Prostate gland (tissue), 2 donors: Measurements from ENCODE around the gene CYTL1. TPM values are rescaled to one million over a fixed set of nuclear protein-coding genes. Genes with fewer than 3 reads are reported as not detected.
"Not testable (repeated sequence)": the region's sequence is repeated elsewhere in the genome, so short reads cannot be mapped to it uniquely, and the experiment has no call there.

ENCODE experiments used
- DNase-seq: peaks from one replicate; pipeline ENCODE4 v3.0.0-alpha.2; 2019; ENCODE audit warnings: low spot score
- H3K27ac ChIP-seq, 2 donors: fragments of 200-600 bp; sonication (generic); 2 replicates each; pipeline ENCODE4 v1.5.1; 2017 to 2019
- H3K27me3 ChIP-seq: fragments of 200-600 bp; sonication (generic); replicated peaks from 2 replicates; pipeline ENCODE4 v1.5.1; 2019; ENCODE audit not compliant: insufficient read depth
- H3K36me3 ChIP-seq, 2 donors: fragments of 200-600 bp; sonication (generic); 1 replicate in 1 of 2; 2 replicates in 1 of 2; pipeline versions ENCODE4 v1.5.1 to v1.8.1; 2017 to 2019
- H3K4me1 ChIP-seq: fragments of 200-600 bp; sonication (generic); replicated peaks from 2 replicates; pipeline ENCODE4 v1.5.1; 2019
- H3K4me3 ChIP-seq, 2 donors: fragments of 200-600 bp; sonication (generic); 2 replicates each; pipeline ENCODE4 v1.5.1; 2017 to 2019
- H3K9me3 ChIP-seq: fragments of 200-600 bp; sonication (generic); 2 replicates; pipeline ENCODE4 v1.5.1; 2017
- CTCF ChIP-seq, 4 experiments: fragments of 200-600 bp in 2 of 4; fragments of 450-650 bp in 2 of 4; sonication (generic) in 2 of 4; IDR thresholded peaks; 1 replicate in 3 of 4; 2 replicates in 1 of 4; pipeline ENCODE4 v1.5.1; 2016 to 2019; ENCODE audit warnings: antibody characterized with exemption in 4 of 4, mild to moderate bottlenecking in 2 of 4, moderate library complexity in 2 of 4
- POLR2A ChIP-seq: fragments of 450-650 bp; IDR thresholded peaks from one replicate; pipeline ENCODE4 v1.6.1; 2016; ENCODE audit warnings: antibody characterized with exemption, mild to moderate bottlenecking
- POLR2AphosphoS5 ChIP-seq: sonication (generic); formaldehyde crosslinking; IDR thresholded peaks from one replicate; pipeline ENCODE4 v1.6.1; 2017; ENCODE audit warnings: antibody characterized with exemption
- WGBS: methylation state at CpG from one replicate; pipeline ENCODE4 v1.1.5; 2018; 5-methylcytosine and 5-hydroxymethylcytosine counted together
- intact Hi-C: fragments of 100-400 bp; cut with DNase I; formaldehyde crosslinking; loops from one replicate; pipeline ENCODE4 v1.14.2; 2022
- total RNA-seq, 2 donors: library from RNA; depleted of rRNA; stranded (reverse); fragments of >200 nt; gene quantifications; one replicate each; pipeline ENCODE4 v1.1.0, GENCODE V29; 2016

CYTL1 gene
- total RNA-seq, 2 donors from 2014 or later = 1.4 to 2.2 TPM

GRCh38 chr4:5004496-5004895 lies 14.8 kb downstream of the CYTL1 start:
- peaks cover 8% of the 10 kb centered on the region for H3K27me3 ChIP-seq
- no peaks in the 10 kb centered on the region for H3K9me3 ChIP-seq
- 87% methylated on average over 8 of the region's 8 CpGs for WGBS
- H3K27ac ChIP-seq = no peak overlapping the region
- TF ChIP-seq CTCF (IDR thresholded peaks at IDR 0.05) (no peak), POLR2AphosphoS5 (no peak), POLR2A (no peak)
- no peak for DNase-seq
- H3K4me3 ChIP-seq = no peak overlapping the region
- no peaks in the 10 kb centered on the region for H3K4me1 ChIP-seq
- no peaks in the 10 kb centered on the region for H3K36me3 ChIP-seq
- intact Hi-C loops = no loop called here

GRCh38 chr4:5003918-5004317 lies 15.3 kb downstream of the CYTL1 start:
- Histone ChIP-seq H3K27ac (no peak overlapping the region), H3K36me3 (no peaks in the 10 kb centered on the region), H3K27me3 (peaks cover 8% of the 10 kb centered on the region), H3K4me3 (no peak overlapping the region), H3K9me3 (no peaks in the 10 kb centered on the region), H3K4me1 (no peaks in the 10 kb centered on the region)
- WGBS = 94% methylated on average over 3 of the region's 3 CpGs
- intact Hi-C loops = no loop called here
- TF ChIP-seq POLR2AphosphoS5 (no peak), POLR2A (no peak), CTCF (IDR thresholded peaks at IDR 0.05) (no peak)
- DNase-seq = no peak

GRCh38 chr4:5003372-5003857 lies 15.8 kb downstream of the CYTL1 start:
- Histone ChIP-seq H3K27me3 (peaks cover 8% of the 10 kb centered on the region), H3K4me1 (no peaks in the 10 kb centered on the region), H3K9me3 (no peaks in the 10 kb centered on the region), H3K36me3 (no peaks in the 10 kb centered on the region), H3K4me3 (no peak overlapping the region), H3K27ac (no peak overlapping the region)
- TF ChIP-seq POLR2A (no peak), CTCF (IDR thresholded peaks at IDR 0.05) (no peak), POLR2AphosphoS5 (no peak)
- intact Hi-C loops = no loop called here
- WGBS = 73% methylated on average over 9 of the region's 9 CpGs
- DNase-seq = no peak

GRCh38 chr4:5001641-5002040 lies 17.6 kb downstream of the CYTL1 start:
- DNase-seq, H3K36me3 ChIP-seq, H3K4me1 ChIP-seq, intact Hi-C loops, H3K27me3 ChIP-seq, H3K27ac ChIP-seq, H3K9me3 ChIP-seq, H3K4me3 ChIP-seq: not testable (repeated sequence)
- WGBS = 85% methylated on average over 6 of the region's 6 CpGs

- H3K27me3 ChIP-seq, H3K27ac ChIP-seq, DNase-seq, H3K36me3 ChIP-seq, H3K4me3 ChIP-seq, H3K4me1 ChIP-seq, intact Hi-C loops, H3K9me3 ChIP-seq: not testable (repeated sequence)
- 66% methylated on average over 1 of the region's 1 CpG for WGBS
Observed at GRCh38 chr4:4996935-4997334, 22.3 kb downstream of the CYTL1 start.

GRCh38 chr4:4995908-4996265 lies 23.4 kb downstream of the CYTL1 start:
- 47% methylated on average over 8 of the region's 8 CpGs for WGBS
- Histone ChIP-seq H3K9me3 (no peaks in the 10 kb centered on the region), H3K36me3 (no peaks in the 10 kb centered on the region), H3K27ac (no peak overlapping the region), H3K4me1 (no peaks in the 10 kb centered on the region), H3K4me3 (no peak overlapping the region), H3K27me3 (no peaks in the 10 kb centered on the region)
- TF ChIP-seq CTCF (IDR thresholded peaks at IDR 0.05) = no peak
- no peak for TF ChIP-seq POLR2A
- no peak for TF ChIP-seq POLR2AphosphoS5
- no peak for DNase-seq
- intact Hi-C loops = no loop called here
